Neural crest cell (in vitro differentiated cells): ENCODE results near the gene EXOC4. TPM values are rescaled to one million over a fixed set of nuclear protein-coding genes. Genes with fewer than 3 reads are reported as not detected.

ENCODE experiments used
- DNase-seq: peaks from one replicate; pipeline ENCODE4 v3.0.0; 2021; ENCODE audit warnings: low read depth, mixed read lengths, low spot score
- H3K27ac Mint-ChIP-seq: one replicate; pipeline ENCODE4 v1.8.0; 2021; ENCODE audit warnings: mild to moderate bottlenecking, mixed read lengths; ENCODE audit not compliant: unreplicated experiment
- H3K27me3 Mint-ChIP-seq: 2 replicates; pipeline ENCODE4 v1.8.0; 2021; ENCODE audit warnings: low read depth, mild to moderate bottlenecking, mixed read lengths
- H3K36me3 Mint-ChIP-seq: 2 replicates; pipeline ENCODE4 v1.8.0; 2021; ENCODE audit warnings: low read depth, mild to moderate bottlenecking, mixed read lengths
- H3K4me1 Mint-ChIP-seq: 2 replicates; pipeline ENCODE4 v1.8.0; 2021; ENCODE audit warnings: mixed read lengths
- H3K4me3 Mint-ChIP-seq: one replicate; pipeline ENCODE4 v1.8.0; 2021; ENCODE audit warnings: mild to moderate bottlenecking, mixed read lengths
- H3K9me3 Mint-ChIP-seq: 2 replicates; pipeline ENCODE4 v1.8.0; 2021; ENCODE audit warnings: mixed read lengths
- total RNA-seq: library from RNA; stranded (reverse); gene quantifications from 2 replicates; pipeline ENCODE4 v1.2.1, GENCODE V29; 2021
- TF ChIP-seq, protein P1 (sequence below): fragments of 200-600 bp; sonication (generic); conservative IDR thresholded peaks from 2 replicates; pipeline ENCODE4 v1.5.0; 2021; ENCODE audit warnings: antibody characterized with exemption, mild to moderate bottlenecking

The EXOC4 gene
- total RNA-seq, 1 donor from 2014 or later: 79.7 TPM

DNA sequence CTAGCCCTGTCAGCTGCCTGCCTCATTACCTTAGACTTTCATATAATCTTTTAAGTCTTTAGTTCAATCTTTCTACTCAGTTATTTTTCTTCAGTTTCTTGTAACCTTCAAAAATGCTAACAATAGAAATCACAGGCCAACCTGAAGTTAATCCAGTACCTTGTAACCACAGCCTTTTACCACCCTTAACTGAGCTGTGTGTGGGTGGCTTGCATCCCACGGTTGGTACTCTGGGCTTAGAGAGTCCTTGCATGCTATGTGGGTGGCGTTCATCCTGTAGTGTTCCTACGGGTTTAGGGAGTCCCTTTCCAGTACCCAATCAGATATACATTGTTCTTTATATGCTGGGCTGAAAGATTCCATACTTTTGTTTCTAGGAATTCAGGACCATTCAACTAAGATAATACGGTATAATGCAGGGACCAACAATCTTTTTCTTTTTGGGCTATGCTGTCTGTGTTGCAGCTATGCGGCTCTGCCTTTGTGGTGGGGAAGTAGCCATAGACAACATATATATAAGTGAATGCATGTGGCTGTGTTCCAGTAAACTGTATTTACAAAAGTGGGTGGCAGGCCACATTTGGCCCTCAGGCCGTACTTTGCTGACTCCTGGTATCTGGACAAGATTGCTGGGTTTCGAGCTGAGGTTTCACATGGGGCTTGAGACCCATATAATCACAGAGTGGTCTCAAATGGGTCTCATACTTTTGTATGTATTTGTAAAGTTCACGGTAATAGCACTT is 593.5 kb downstream of the EXOC4 start:
- TF ChIP-seq, protein P1, sequence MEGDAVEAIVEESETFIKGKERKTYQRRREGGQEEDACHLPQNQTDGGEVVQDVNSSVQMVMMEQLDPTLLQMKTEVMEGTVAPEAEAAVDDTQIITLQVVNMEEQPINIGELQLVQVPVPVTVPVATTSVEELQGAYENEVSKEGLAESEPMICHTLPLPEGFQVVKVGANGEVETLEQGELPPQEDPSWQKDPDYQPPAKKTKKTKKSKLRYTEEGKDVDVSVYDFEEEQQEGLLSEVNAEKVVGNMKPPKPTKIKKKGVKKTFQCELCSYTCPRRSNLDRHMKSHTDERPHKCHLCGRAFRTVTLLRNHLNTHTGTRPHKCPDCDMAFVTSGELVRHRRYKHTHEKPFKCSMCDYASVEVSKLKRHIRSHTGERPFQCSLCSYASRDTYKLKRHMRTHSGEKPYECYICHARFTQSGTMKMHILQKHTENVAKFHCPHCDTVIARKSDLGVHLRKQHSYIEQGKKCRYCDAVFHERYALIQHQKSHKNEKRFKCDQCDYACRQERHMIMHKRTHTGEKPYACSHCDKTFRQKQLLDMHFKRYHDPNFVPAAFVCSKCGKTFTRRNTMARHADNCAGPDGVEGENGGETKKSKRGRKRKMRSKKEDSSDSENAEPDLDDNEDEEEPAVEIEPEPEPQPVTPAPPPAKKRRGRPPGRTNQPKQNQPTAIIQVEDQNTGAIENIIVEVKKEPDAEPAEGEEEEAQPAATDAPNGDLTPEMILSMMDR: no peak
- Mint-ChIP-seq H3K4me3 (no peak overlapping the region), H3K9me3 (peaks cover 3% of the 10 kb centered on the region), H3K4me1 (no peaks in the 10 kb centered on the region), H3K27ac (no peak overlapping the region), H3K36me3 (no peaks in the 10 kb centered on the region), H3K27me3 (no peaks in the 10 kb centered on the region)
- DNase-seq: no peak

DNA sequence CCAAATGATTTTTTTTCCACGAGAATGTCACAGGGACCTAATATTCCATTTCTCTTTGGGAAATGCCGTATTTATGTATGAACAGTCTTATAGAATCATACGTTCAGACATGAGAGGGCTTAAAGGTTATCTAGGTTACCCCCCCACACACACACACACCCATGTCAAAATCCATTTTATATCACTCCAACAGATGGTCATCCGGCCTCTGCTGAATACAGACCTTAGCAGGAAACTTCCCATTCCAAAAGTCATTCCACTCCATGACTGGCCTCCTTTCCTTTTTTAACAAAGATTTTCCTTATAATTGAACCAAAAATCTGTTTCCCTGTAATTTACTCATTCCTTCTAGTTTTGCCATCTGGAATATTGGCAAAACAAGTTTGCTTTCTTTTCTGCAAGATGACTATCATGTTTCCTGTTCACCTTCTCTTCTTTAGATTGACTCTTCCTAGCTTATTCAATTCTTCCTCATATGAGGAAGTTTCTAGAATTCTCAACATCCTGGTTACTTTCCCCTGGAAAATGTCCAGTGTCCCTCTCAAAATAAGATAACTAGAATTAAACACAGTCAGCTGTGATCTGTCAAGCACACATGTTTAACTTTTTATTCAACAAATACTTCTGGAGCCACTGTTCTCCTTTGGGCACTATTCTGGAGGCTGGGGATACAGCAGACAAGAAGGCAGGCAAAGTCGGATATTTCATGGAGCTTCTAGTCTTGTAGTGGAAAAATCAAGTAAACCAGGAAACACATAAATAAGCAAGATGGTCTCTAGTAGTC is 597.8 kb downstream of the EXOC4 start:
- no peaks in the 10 kb centered on the region for H3K9me3 Mint-ChIP-seq
- DNase-seq: no peak
- no peak overlapping the region for H3K27ac Mint-ChIP-seq
- no peak overlapping the region for H3K4me3 Mint-ChIP-seq
- H3K36me3 Mint-ChIP-seq: no peaks in the 10 kb centered on the region
- H3K4me1 Mint-ChIP-seq: no peaks in the 10 kb centered on the region
- TF ChIP-seq, protein P1: no peak
- no peaks in the 10 kb centered on the region for H3K27me3 Mint-ChIP-seq

DNA sequence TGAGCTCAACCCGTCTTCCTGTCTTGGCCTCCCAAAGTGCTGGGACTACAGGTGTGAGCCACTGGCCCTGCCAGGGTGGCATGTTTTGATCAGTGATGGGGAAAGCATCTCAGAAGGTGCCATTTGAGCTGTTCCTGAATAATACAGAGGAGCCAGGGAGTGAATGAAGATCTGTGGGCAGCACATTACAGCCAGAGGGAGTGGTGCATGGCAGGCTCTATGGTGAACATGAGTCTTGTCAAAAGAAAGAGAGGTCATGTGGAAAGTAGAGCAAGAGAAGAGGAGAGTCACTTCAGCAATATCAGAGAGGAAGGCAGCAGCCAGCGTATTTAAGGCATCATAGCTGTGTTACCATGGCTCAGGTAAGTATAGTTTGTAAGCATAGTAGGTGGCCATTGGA is 598.5 kb downstream of the EXOC4 start:
- H3K27me3 Mint-ChIP-seq: no peaks in the 10 kb centered on the region
- DNase-seq: no peak
- no peak overlapping the region for H3K27ac Mint-ChIP-seq
- H3K9me3 Mint-ChIP-seq: no peaks in the 10 kb centered on the region
- no peaks in the 10 kb centered on the region for H3K36me3 Mint-ChIP-seq
- no peak overlapping the region for H3K4me3 Mint-ChIP-seq
- no peaks in the 10 kb centered on the region for H3K4me1 Mint-ChIP-seq
- TF ChIP-seq, protein P1: no peak

DNA sequence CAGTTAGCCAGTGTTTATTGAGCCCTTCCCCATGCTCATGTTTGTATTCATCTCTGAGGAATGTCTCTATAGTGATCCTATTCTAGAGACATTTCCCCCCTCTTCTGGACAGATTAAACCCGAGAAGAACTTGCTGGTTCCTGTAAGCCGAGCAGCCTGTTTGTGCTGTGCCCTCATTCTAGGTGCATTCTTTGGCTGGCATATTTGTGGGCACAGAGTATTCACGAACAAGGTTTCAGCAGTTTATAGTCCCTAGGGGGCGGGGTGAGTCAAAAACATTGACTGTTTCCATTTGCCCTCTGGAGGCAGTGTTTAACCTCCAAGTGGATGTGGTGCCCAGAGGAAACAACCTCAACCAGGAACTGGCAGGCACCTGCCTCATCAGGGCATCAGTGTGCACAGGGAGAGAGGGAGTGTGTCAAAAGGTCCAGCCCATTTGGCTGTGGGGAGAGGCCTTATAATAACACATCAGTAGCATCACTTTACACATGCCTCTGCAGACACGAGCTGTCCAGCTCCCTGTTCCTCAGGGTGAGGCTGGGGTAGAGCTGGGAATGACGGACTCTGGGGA is 600.9 kb downstream of the EXOC4 start:
- Mint-ChIP-seq H3K27ac (no peak overlapping the region), H3K9me3 (no peaks in the 10 kb centered on the region), H3K36me3 (no peaks in the 10 kb centered on the region), H3K4me1 (no peaks in the 10 kb centered on the region), H3K4me3 (no peak overlapping the region), H3K27me3 (no peaks in the 10 kb centered on the region)
- TF ChIP-seq, protein P1: peak; percentile 41
- no peak for DNase-seq

DNA sequence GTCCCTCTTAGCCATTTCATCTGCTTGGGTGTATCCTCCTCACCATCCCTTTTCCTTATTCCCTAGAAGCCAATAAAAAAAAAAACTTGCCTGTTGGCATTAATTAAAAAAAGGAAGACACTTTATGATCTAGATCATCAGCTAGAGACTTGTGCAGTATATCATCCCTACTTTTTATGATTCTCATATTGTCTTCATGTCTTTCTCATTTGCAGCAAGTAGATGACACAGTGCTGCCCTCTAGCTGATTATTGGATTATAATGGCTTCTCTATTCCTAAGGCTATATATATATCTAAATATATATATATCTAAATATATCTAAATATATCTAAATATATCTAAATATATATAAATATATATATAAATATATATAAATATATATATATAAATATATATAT is 601.9 kb downstream of the EXOC4 start:
- no peak overlapping the region for H3K27ac Mint-ChIP-seq
- H3K27me3 Mint-ChIP-seq: no peaks in the 10 kb centered on the region
- H3K9me3 Mint-ChIP-seq: no peaks in the 10 kb centered on the region
- TF ChIP-seq, protein P1: peak; percentile 59
- peaks cover 6% of the 10 kb centered on the region for H3K4me1 Mint-ChIP-seq
- H3K4me3 Mint-ChIP-seq: no peak overlapping the region
- no peaks in the 10 kb centered on the region for H3K36me3 Mint-ChIP-seq
- DNase-seq: no peak
